WTC11 (cell line): Measurements from ENCODE around the gene CNTNAP2. TPM values are rescaled to one million over a fixed set of nuclear protein-coding genes. Genes with fewer than 3 reads are reported as not detected.

Experiments used
- ATAC-seq: fragments of 200-7000 bp; cut with Tn5 transposase; 2 replicates; pipeline ENCODE4 v1.10.0; 2021; ENCODE audit warnings: mild to moderate bottlenecking, moderate library complexity
- CTCF ChIA-PET: fragments of 300-600 bp; sonication (Branson Sonifier 250); formaldehyde crosslinking; loops from one replicate; lab custom pipeline; 2021; ENCODE audit warnings: antibody characterized with exemption; lab: Charles Lee
- POLR2A ChIA-PET: fragments of 350-600 bp; sonication (Branson Sonifier 250); formaldehyde crosslinking; loops from one replicate; lab custom pipeline; 2021; ENCODE audit warnings: antibody characterized with exemption; lab: Charles Lee
- DNase-seq: peaks from one replicate; pipeline ENCODE4 v3.0.0; 2021; ENCODE audit warnings: low spot score
- H3K27ac Mint-ChIP-seq: 2 replicates; pipeline ENCODE4 v1.8.0; 2021; ENCODE audit warnings: mixed read lengths
- H3K27me3 Mint-ChIP-seq: 2 replicates; pipeline ENCODE4 v1.8.0; 2021; ENCODE audit warnings: low read depth, mild to moderate bottlenecking, moderate library complexity, mixed read lengths
- H3K36me3 Mint-ChIP-seq: 2 replicates; pipeline ENCODE4 v1.8.0; 2021; ENCODE audit warnings: mixed read lengths
- H3K4me1 Mint-ChIP-seq: 2 replicates; pipeline ENCODE4 v1.8.0; 2022; ENCODE audit warnings: mixed read lengths
- H3K4me3 Mint-ChIP-seq: 2 replicates; pipeline ENCODE4 v1.8.0; 2021; ENCODE audit warnings: mild to moderate bottlenecking, moderate library complexity, mixed read lengths
- H3K9me3 Mint-ChIP-seq: 2 replicates; pipeline ENCODE4 v1.8.0; 2021; ENCODE audit warnings: mixed read lengths
- CBFB ChIP-seq: sonication (generic); formaldehyde crosslinking; IDR thresholded peaks from 2 replicates; pipeline ENCODE4 v1.8.1; 2022; ENCODE audit warnings: mild to moderate bottlenecking, low read depth, missing genetic modification reagents
- CREB1 ChIP-seq: sonication (generic); formaldehyde crosslinking; IDR thresholded peaks from 2 replicates; pipeline ENCODE4 v1.8.0; 2023; ENCODE audit warnings: mild to moderate bottlenecking, missing genetic modification reagents
- CREM ChIP-seq: sonication (generic); formaldehyde crosslinking; IDR thresholded peaks from 2 replicates; pipeline ENCODE4 v1.8.1; 2022; ENCODE audit warnings: mild to moderate bottlenecking, missing genetic modification reagents, moderate library complexity
- E2F5 ChIP-seq: sonication (generic); formaldehyde crosslinking; IDR thresholded peaks from 2 replicates; pipeline ENCODE4 v1.8.1; 2022; ENCODE audit warnings: mild to moderate bottlenecking, moderate library complexity, missing genetic modification reagents
- FOXJ3 ChIP-seq: sonication (generic); formaldehyde crosslinking; IDR thresholded peaks from 2 replicates; pipeline ENCODE4 v1.9.0; 2021; ENCODE audit warnings: missing genetic modification reagents, mild to moderate bottlenecking, borderline replicate concordance
- IRF1 ChIP-seq: sonication (generic); formaldehyde crosslinking; IDR thresholded peaks from 2 replicates; pipeline ENCODE4 v1.8.0; 2023; ENCODE audit warnings: missing genetic modification reagents
- IRF2 ChIP-seq: sonication (generic); formaldehyde crosslinking; IDR thresholded peaks from 2 replicates; pipeline ENCODE4 v1.8.0; 2022; ENCODE audit warnings: low read depth, missing genetic modification reagents, borderline replicate concordance
- JAZF1 ChIP-seq: fragments of 250-450 bp; sonication (Bioruptor Pico); IDR thresholded peaks from 2 replicates; pipeline ENCODE4 v1.9.0; 2021; ENCODE audit warnings: moderate library complexity, mild to moderate bottlenecking, inconsistent platforms
- MYBL2 ChIP-seq: sonication (generic); formaldehyde crosslinking; IDR thresholded peaks from 2 replicates; pipeline ENCODE4 v1.8.1; 2023; ENCODE audit warnings: mild to moderate bottlenecking, moderate library complexity, missing genetic modification reagents
- NFYB ChIP-seq: sonication (generic); formaldehyde crosslinking; conservative IDR thresholded peaks from 2 replicates; pipeline ENCODE4 v1.8.0; 2022; ENCODE audit warnings: low read depth, missing genetic modification reagents
- NR2C2 ChIP-seq: sonication (generic); formaldehyde crosslinking; IDR thresholded peaks from 2 replicates; pipeline ENCODE4 v1.8.0; 2022; ENCODE audit warnings: mild to moderate bottlenecking, missing genetic modification reagents
- PREB ChIP-seq: sonication (generic); formaldehyde crosslinking; IDR thresholded peaks from 2 replicates; pipeline ENCODE4 v1.8.1; 2022; ENCODE audit warnings: mild to moderate bottlenecking, missing genetic modification reagents, moderate library complexity, borderline replicate concordance
- SMAD4 ChIP-seq: sonication (generic); formaldehyde crosslinking; IDR thresholded peaks from 2 replicates; pipeline ENCODE4 v1.8.0; 2022; ENCODE audit warnings: mild to moderate bottlenecking, missing genetic modification reagents
- TCF7 ChIP-seq: sonication (generic); formaldehyde crosslinking; IDR thresholded peaks from 2 replicates; pipeline ENCODE4 v1.8.0; 2022; ENCODE audit warnings: mild to moderate bottlenecking, low read depth, missing genetic modification reagents, moderate library complexity
- ZBTB43 ChIP-seq: sonication (generic); formaldehyde crosslinking; IDR thresholded peaks from 2 replicates; pipeline ENCODE4 v1.8.1; 2023; ENCODE audit warnings: mild to moderate bottlenecking, missing genetic modification reagents
- ZNF317 ChIP-seq: sonication (generic); formaldehyde crosslinking; IDR thresholded peaks from 2 replicates; pipeline ENCODE4 v1.8.1; 2023; ENCODE audit warnings: low read depth, mild to moderate bottlenecking, moderate library complexity, missing genetic modification reagents, borderline replicate concordance
- ZNF423 ChIP-seq: fragments of 250-450 bp; sonication (Bioruptor Pico); IDR thresholded peaks from 2 replicates; pipeline ENCODE4 v2.1.2; 2022; ENCODE audit warnings: mild to moderate bottlenecking, moderate library complexity
- ZSCAN18 ChIP-seq: fragments of 250-450 bp; sonication (Bioruptor Pico); IDR thresholded peaks from 2 replicates; pipeline ENCODE4 v2.1.2; 2022; ENCODE audit warnings: mild to moderate bottlenecking, moderate library complexity
- total RNA-seq: library from RNA; stranded (reverse); gene quantifications from 3 replicates; pipeline ENCODE4 v1.2.3, GENCODE V29; 2021

The CNTNAP2 gene
- total RNA-seq, 1 experiment from 2014 or later = 63.8 TPM

- TF ChIP-seq ZSCAN18 (CRISPR knock-in tag) (no peak), IRF1 (CRISPR knock-in tag) (no peak), FOXJ3 (CRISPR knock-in tag) (no peak), TCF7 (CRISPR knock-in tag) (no peak), IRF2 (CRISPR knock-in tag) (no peak)
Observed at GRCh38 chr7:146528581-146528980, 412.0 kb downstream of the CNTNAP2 start (continued).

GRCh38 chr7:146539836-146540235 lies 423.2 kb downstream of the CNTNAP2 start:
- POLR2A ChIA-PET = no interaction called here
- ATAC-seq (peak; percentile 48), DNase-seq (no peak)
- H3K9me3 Mint-ChIP-seq = peaks cover 8% of the 10 kb centered on the region; the same call in 1 of the 2 replicates
- CTCF ChIA-PET = no interaction called here
- H3K36me3 Mint-ChIP-seq = no peaks in the 10 kb centered on the region
- peaks cover 15% of the 10 kb centered on the region for H3K4me1 Mint-ChIP-seq
- no peak overlapping the region for H3K4me3 Mint-ChIP-seq
- H3K27ac Mint-ChIP-seq = peak overlapping the region; percentile 69; the same call in 1 of the 2 replicates
- TF ChIP-seq CBFB (no peak), MYBL2 (CRISPR knock-in tag) (no peak), IRF2 (CRISPR knock-in tag) (no peak), ZBTB43 (CRISPR knock-in tag) (no peak), ZNF317 (CRISPR knock-in tag) (no peak), NFYB (CRISPR knock-in tag) (no peak), JAZF1 (no peak), PREB (CRISPR knock-in tag) (no peak), E2F5 (CRISPR knock-in tag) (no peak), ZNF423 (CRISPR knock-in tag) (no peak), NR2C2 (CRISPR knock-in tag) (no peak), CREM (no peak), CREB1 (CRISPR knock-in tag) (no peak)
- TF ChIP-seq, all 79 proteins: peak for 0
- no peaks in the 10 kb centered on the region for H3K27me3 Mint-ChIP-seq

GRCh38 chr7:146542101-146542500 lies 425.5 kb downstream of the CNTNAP2 start:
- H3K27ac Mint-ChIP-seq = no peak overlapping the region
- ATAC-seq (no peak), DNase-seq (no peak)
- peaks cover 15% of the 10 kb centered on the region for H3K4me1 Mint-ChIP-seq
- no peak for TF ChIP-seq SMAD4 (CRISPR knock-in tag)
- POLR2A ChIA-PET = no interaction called here
- H3K4me3 Mint-ChIP-seq = no peak overlapping the region
- H3K36me3 Mint-ChIP-seq = no peaks in the 10 kb centered on the region
- CTCF ChIA-PET = no interaction called here
- no peaks in the 10 kb centered on the region for H3K27me3 Mint-ChIP-seq
- H3K9me3 Mint-ChIP-seq = peaks cover 8% of the 10 kb centered on the region; the same call in 1 of the 2 replicates
